GM12865 (cell line): ENCODE results near the gene TRIM14.
A peak's percentile ranks its signal among the peaks of the same experiment; 100 is the strongest.

Source experiments
- DNase-seq: peaks from one replicate; pipeline ENCODE4 v3.0.0; 2010; ENCODE audit warnings: low read depth
- H3K4me3 ChIP-seq: 2 replicates; pipeline ENCODE4 v1.5.1; 2011; ENCODE audit warnings: mild to moderate bottlenecking, low read depth, low read length, control low read depth
- CTCF ChIP-seq: IDR thresholded peaks from 2 replicates; pipeline ENCODE4 v1.5.1; 2011; ENCODE audit warnings: low read length, control low read depth, low read depth, inconsistent platforms; ENCODE audit not compliant: insufficient read depth; ENCODE audit errors: missing control alignments

TRIM14 gene

GRCh38 chr9:98043915-98044314, 75.1 kb downstream of the TRIM14 start:
- no peak overlapping the region for H3K4me3 ChIP-seq
- TF ChIP-seq CTCF = no peak
- DNase-seq = no peak

- DNase-seq = no peak
- H3K4me3 ChIP-seq = peak overlapping the region; percentile 35
- no peak for TF ChIP-seq CTCF
Observed at GRCh38 chr9:98040212-98040611, 78.8 kb downstream of the TRIM14 start.

- peak; percentile 65 for DNase-seq
- no peak for TF ChIP-seq CTCF
- H3K4me3 ChIP-seq = peak overlapping the region; percentile 35
Observed at GRCh38 chr9:98039607-98040017, 79.4 kb downstream of the TRIM14 start.

- peak; percentile 20 for TF ChIP-seq CTCF
- peak overlapping the region; percentile 35 for H3K4me3 ChIP-seq
Observed at GRCh38 chr9:98038958-98039357, 80.1 kb downstream of the TRIM14 start.

GRCh38 chr9:98037357-98037756, 81.7 kb downstream of the TRIM14 start:
- TF ChIP-seq CTCF = no peak
- no peak overlapping the region for H3K4me3 ChIP-seq
- no peak for DNase-seq

More at GRCh38 chr9:98038958-98039357, 80.1 kb downstream of the TRIM14 start:
- DNase-seq = peak; percentile 74

GRCh38 chr9:98034593-98035546, 84.2 kb downstream of the TRIM14 start:
- H3K4me3 ChIP-seq = no peak overlapping the region; the same call in 1 of the 2 replicates
- peak; percentile 93 for DNase-seq
- peak; percentile 87 for TF ChIP-seq CTCF
